Fibroblast of lung (primary cell): Measurements from ENCODE around the gene TAGAP. TPM values are rescaled to one million over a fixed set of nuclear protein-coding genes. Genes with fewer than 3 reads are reported as not detected.
A peak's percentile ranks its signal among the peaks of the same experiment; 100 is the strongest.
"Not testable (repeated sequence)": the region's sequence is repeated elsewhere in the genome, so short reads cannot be mapped to it uniquely, and the experiment has no call there.

Source experiments
- DNase-seq, 2 donors: peaks; one replicate each; pipeline versions ENCODE4 v3.0.0 to v3.0.0-alpha.2; 2010; ENCODE audit warnings: low read depth in 2 of 2
- H2AFZ ChIP-seq: 2 replicates; pipeline ENCODE4 v1.5.1; 2012; ENCODE audit warnings: low read length, control low read depth, inconsistent platforms
- H3K27ac ChIP-seq: 2 replicates; pipeline ENCODE4 v1.5.1; 2011; ENCODE audit warnings: low read length, control low read depth; ENCODE audit not compliant: insufficient read depth
- H3K27me3 ChIP-seq: 2 replicates; pipeline ENCODE4 v1.5.1; 2011; ENCODE audit warnings: mild to moderate bottlenecking, low read length; ENCODE audit not compliant: control insufficient read depth, insufficient read depth
- H3K36me3 ChIP-seq: 2 replicates; pipeline ENCODE4 v1.5.1; 2011; ENCODE audit warnings: low read length; ENCODE audit not compliant: control insufficient read depth, insufficient read depth
- H3K4me1 ChIP-seq: 2 replicates; pipeline ENCODE4 v1.5.1; 2011; ENCODE audit warnings: low read length; ENCODE audit not compliant: control insufficient read depth, insufficient read depth; ENCODE audit errors: extremely low read depth
- H3K4me2 ChIP-seq: 2 replicates; pipeline ENCODE4 v1.5.1; 2011; ENCODE audit warnings: low read length, control low read depth; ENCODE audit not compliant: insufficient read depth; ENCODE audit errors: extremely low read depth
- H3K4me3 ChIP-seq, 4 experiments: fragments of 200-600 bp in 1 of 4; sonication (generic) in 1 of 4; replicated peaks in 1 of 4; 2 replicates each; pipeline ENCODE4 v1.5.1; 2011 to 2016; ENCODE audit warnings: low read length in 4 of 4, low read depth in 3 of 4, mild to moderate bottlenecking in 3 of 4, control low read depth in 2 of 4, inconsistent platforms in 1 of 4, mixed read lengths in 1 of 4; ENCODE audit not compliant: insufficient read depth in 1 of 4; ENCODE audit errors: control extremely low read depth in 1 of 4
- H3K79me2 ChIP-seq: 2 replicates; pipeline ENCODE4 v1.5.1; 2012; ENCODE audit warnings: mild to moderate bottlenecking, low read length, inconsistent platforms; ENCODE audit not compliant: control insufficient read depth, insufficient read depth
- H3K9ac ChIP-seq: 2 replicates; pipeline ENCODE4 v1.5.1; 2011; ENCODE audit warnings: mild to moderate bottlenecking, low read length, control low read depth; ENCODE audit not compliant: insufficient read depth
- H3K9me3 ChIP-seq: 2 replicates; pipeline ENCODE4 v1.5.1; 2012; ENCODE audit warnings: low read depth, low read length; ENCODE audit not compliant: control insufficient read depth, insufficient read depth
- H4K20me1 ChIP-seq: 2 replicates; pipeline ENCODE4 v1.5.1; 2011; ENCODE audit warnings: low read length; ENCODE audit not compliant: control insufficient read depth, insufficient read depth; ENCODE audit errors: extremely low read depth
- CTCF ChIP-seq, 2 donors: IDR thresholded peaks in 1 of 2; conservative IDR thresholded peaks in 1 of 2; 1 replicate in 1 of 2; 2 replicates in 1 of 2; pipeline ENCODE4 v1.5.1; 2011 to 2012; ENCODE audit warnings: low read length in 2 of 2, control low read depth in 1 of 2, inconsistent platforms in 1 of 2, low read depth in 1 of 2, mild to moderate bottlenecking in 1 of 2
- EZH2 ChIP-seq: IDR thresholded peaks from 2 replicates; pipeline ENCODE4 v1.5.1; 2012; ENCODE audit warnings: low read length, control low read depth, mild to moderate bottlenecking; ENCODE audit errors: missing control alignments
- polyA plus RNA-seq, 2 donors: library from polyadenylated mRNA; depleted of rRNA in 1 of 2; stranded (reverse) in 1 of 2; unstranded in 1 of 2; fragments of >200 nt; gene quantifications; 2 replicates each; pipeline ENCODE4 v1.2.1, GENCODE V29; 2011 to 2012; ENCODE audit warnings: missing spikeins in 1 of 2
- total RNA-seq: library from RNA; depleted of rRNA; stranded (reverse); fragments of >200 nt; gene quantifications from 2 replicates; pipeline ENCODE4 v1.2.1, GENCODE V29; 2014

TAGAP gene
- total and polyA plus RNA-seq, 2 donors (not counting 1 experiment from before 2014, with no cell fraction given): not detected

GRCh38 chr6:159041181-159041580 is 3.6 kb downstream of the TAGAP start:
- no peak overlapping the region for H3K4me2 ChIP-seq
- no peak overlapping the region for H2AFZ ChIP-seq
- H3K4me3 ChIP-seq: no peak overlapping the region
- DNase-seq: no peak
- TF ChIP-seq CTCF (conservative IDR thresholded peaks at IDR 0.05 in 1 of 2, IDR thresholded peaks at IDR 0.05 in 1 of 2; ENCODE audit: low read depth in 1 of 2, low read length in 2 of 2) (no peak), EZH2 (no peak)
- H4K20me1 ChIP-seq: no peaks in the 10 kb centered on the region
- no peak overlapping the region for H3K9ac ChIP-seq
- H3K4me1 ChIP-seq: no peaks in the 10 kb centered on the region
- no peaks in the 10 kb centered on the region for H3K9me3 ChIP-seq
- no peaks in the 10 kb centered on the region for H3K36me3 ChIP-seq
- H3K27ac ChIP-seq: no peak overlapping the region
- peaks cover 9% of the 10 kb centered on the region for H3K27me3 ChIP-seq
- no peaks in the 10 kb centered on the region for H3K79me2 ChIP-seq

- no peak overlapping the region for H3K9ac ChIP-seq
- H2AFZ ChIP-seq: no peak overlapping the region
- no peaks in the 10 kb centered on the region for H4K20me1 ChIP-seq
- H3K4me1 ChIP-seq: no peaks in the 10 kb centered on the region
- H3K36me3 ChIP-seq: no peaks in the 10 kb centered on the region
- H3K27me3 ChIP-seq: peaks cover 9% of the 10 kb centered on the region
- H3K27ac ChIP-seq: no peak overlapping the region
- H3K4me2 ChIP-seq: no peak overlapping the region
- H3K9me3 ChIP-seq: no peaks in the 10 kb centered on the region
- no peak for DNase-seq
- no peak overlapping the region for H3K4me3 ChIP-seq
- no peak for TF ChIP-seq EZH2
- no peak for TF ChIP-seq CTCF (conservative IDR thresholded peaks at IDR 0.05 in 1 of 2, IDR thresholded peaks at IDR 0.05 in 1 of 2; ENCODE audit: low read depth in 1 of 2, low read length in 2 of 2)
- no peaks in the 10 kb centered on the region for H3K79me2 ChIP-seq
These were observed 4.9 kb downstream of the TAGAP start for GRCh38 chr6:159039885-159040258.

- peaks cover 3% of the 10 kb centered on the region for H3K27me3 ChIP-seq
- no peak overlapping the region for H3K27ac ChIP-seq
- no peaks in the 10 kb centered on the region for H3K9me3 ChIP-seq
- no peaks in the 10 kb centered on the region for H3K36me3 ChIP-seq
- H3K4me2 ChIP-seq: no peak overlapping the region
- TF ChIP-seq EZH2 (no peak), CTCF (conservative IDR thresholded peaks at IDR 0.05 in 1 of 2, IDR thresholded peaks at IDR 0.05 in 1 of 2; ENCODE audit: low read depth in 1 of 2, low read length in 2 of 2) (no peak)
- no peak overlapping the region for H3K4me3 ChIP-seq
- H2AFZ ChIP-seq: no peak overlapping the region
- H3K79me2 ChIP-seq: no peaks in the 10 kb centered on the region
- DNase-seq: peak; percentile 13 to 46
- no peak overlapping the region for H3K9ac ChIP-seq
- H4K20me1 ChIP-seq: no peaks in the 10 kb centered on the region
- H3K4me1 ChIP-seq: no peaks in the 10 kb centered on the region
These were observed 5.6 kb downstream of the TAGAP start for GRCh38 chr6:159038914-159039884.

- H3K27ac ChIP-seq, DNase-seq, H3K79me2 ChIP-seq, H3K36me3 ChIP-seq, H3K9ac ChIP-seq, H3K27me3 ChIP-seq, H3K9me3 ChIP-seq, H4K20me1 ChIP-seq, H3K4me3 ChIP-seq, H2AFZ ChIP-seq, H3K4me2 ChIP-seq, H3K4me1 ChIP-seq: not testable (repeated sequence)
These were observed 6.5 kb downstream of the TAGAP start for GRCh38 chr6:159038318-159038717.
